Naive thymus-derived CD8-positive, alpha-beta T cell (primary cell): ENCODE measurements around the gene DIP2C. TPM values are rescaled to one million over a fixed set of nuclear protein-coding genes. Genes with fewer than 3 reads are reported as not detected.
"Not testable (repeated sequence)": the region's sequence is repeated elsewhere in the genome, so short reads cannot be mapped to it uniquely, and the experiment has no call there.

Experiments used
- ATAC-seq, 2 donors: fragments of 150-1000 bp; cut with Tn5 transposase in 1 of 2; sonication (Bioruptor Pico), chemical (Tn5 transposase) in 1 of 2; 1 replicate in 1 of 2; 2 replicates in 1 of 2; pipeline ENCODE4 v1.10.0; 2021; ENCODE audit warnings: mild to moderate bottlenecking in 2 of 2, moderate library complexity in 2 of 2
- POLR2A ChIA-PET: fragments of 350-600 bp; sonication (Branson Sonifier 250); formaldehyde crosslinking; loops from one replicate; lab custom pipeline; 2021; ENCODE audit warnings: antibody characterized with exemption; lab: Charles Lee
- DNase-seq, 10 donors: peaks; one replicate each; pipeline versions ENCODE4 v3.0.0 to v3.0.0-alpha.2; 2020 to 2022
- H3K27ac Mint-ChIP-seq, 10 donors: one replicate each; pipeline ENCODE4 v1.8.0; 2020 to 2022; ENCODE audit warnings: mild to moderate bottlenecking in 10 of 10, mixed read lengths in 10 of 10, moderate library complexity in 4 of 10, inconsistent platforms in 1 of 10
- H3K27me3 Mint-ChIP-seq, 5 donors: one replicate each; pipeline ENCODE4 v1.8.0; 2021 to 2022; ENCODE audit warnings: mixed read lengths in 5 of 5
- H3K36me3 Mint-ChIP-seq, 3 donors: one replicate each; pipeline ENCODE4 v1.8.0; 2020 to 2022; ENCODE audit warnings: mixed read lengths in 3 of 3, mild to moderate bottlenecking in 2 of 3, inconsistent platforms in 1 of 3
- H3K4me1 Mint-ChIP-seq, 4 donors: one replicate each; pipeline ENCODE4 v1.8.0; 2021 to 2022; ENCODE audit warnings: mixed read lengths in 4 of 4
- H3K4me3 Mint-ChIP-seq, 10 donors: one replicate each; pipeline ENCODE4 v1.8.0; 2020 to 2022; ENCODE audit warnings: mild to moderate bottlenecking in 10 of 10, mixed read lengths in 10 of 10, moderate library complexity in 6 of 10, inconsistent platforms in 1 of 10
- H3K9me3 Mint-ChIP-seq, 9 donors: one replicate each; pipeline ENCODE4 v1.8.0; 2020 to 2022; ENCODE audit warnings: mixed read lengths in 9 of 9, mild to moderate bottlenecking in 3 of 9, inconsistent platforms in 1 of 9, moderate library complexity in 1 of 9
- polyA plus RNA-seq, 3 donors: library from polyadenylated mRNA; unstranded; fragments of 300-500 nt; fragmentation: Illumina TruSeq; gene quantifications; one replicate each; pipeline ENCODE4 v1.2.3, GENCODE V29; 2021
- total RNA-seq, 8 experiments: library from RNA in 2 of 8; stranded (reverse) in 2 of 8; gene quantifications; one replicate each; pipeline ENCODE4 v1.2.3 and lab custom pipeline; 2021 to 2026

The DIP2C gene
- total and polyA plus RNA-seq, 5 experiments from 2014 or later = 0.32 to 3.9 (median 1.2) TPM

DNA sequence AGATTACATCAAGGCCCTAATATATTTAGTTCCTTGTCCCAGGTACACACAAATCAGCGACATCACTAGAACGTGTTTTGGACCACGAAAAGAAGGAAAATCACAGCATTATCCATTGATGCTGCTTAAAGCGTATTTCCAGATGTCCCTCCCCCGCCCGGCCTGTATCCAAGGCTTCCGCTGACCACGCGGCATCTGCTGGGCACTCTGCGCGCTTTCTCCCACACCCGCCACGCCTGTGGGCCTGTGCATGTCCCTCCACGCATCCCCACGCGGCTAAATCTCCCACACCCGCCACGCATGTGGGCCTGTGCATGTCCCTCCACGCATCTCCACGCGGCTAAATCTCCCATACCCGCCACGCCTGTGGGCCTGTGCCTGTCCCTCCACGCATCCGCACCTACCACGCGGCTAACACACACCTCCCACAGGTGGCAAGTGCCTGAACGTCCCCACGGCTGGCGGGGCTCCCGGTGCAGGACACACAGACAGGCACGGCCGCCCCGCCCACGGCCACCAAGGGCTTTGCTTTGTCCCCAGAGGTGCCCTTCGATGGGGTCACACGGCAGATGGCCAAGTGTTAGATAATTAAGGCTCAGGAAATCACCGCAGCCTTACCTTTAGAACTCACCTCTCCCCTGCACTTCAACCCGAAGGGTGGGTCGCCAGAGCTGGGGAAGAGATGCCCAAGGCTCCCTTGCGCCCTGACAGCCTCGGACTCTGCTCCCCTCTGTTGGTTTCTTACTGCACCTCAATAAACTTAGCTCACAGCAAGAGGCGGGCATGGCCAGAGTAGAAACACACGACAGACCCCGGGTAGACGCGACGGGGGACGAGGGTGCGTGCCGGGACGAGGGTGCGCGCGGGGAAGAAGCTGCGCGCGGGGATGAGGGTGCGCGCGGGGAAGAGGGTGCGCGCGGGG lies 49.5 kb downstream of the DIP2C start:
- DNase-seq = no peak
- Mint-ChIP-seq H3K27ac (no peak overlapping the region), H3K27me3 (peaks cover 5 to 32% (median 18%) of the 10 kb centered on the region in 5 donors)

DNA sequence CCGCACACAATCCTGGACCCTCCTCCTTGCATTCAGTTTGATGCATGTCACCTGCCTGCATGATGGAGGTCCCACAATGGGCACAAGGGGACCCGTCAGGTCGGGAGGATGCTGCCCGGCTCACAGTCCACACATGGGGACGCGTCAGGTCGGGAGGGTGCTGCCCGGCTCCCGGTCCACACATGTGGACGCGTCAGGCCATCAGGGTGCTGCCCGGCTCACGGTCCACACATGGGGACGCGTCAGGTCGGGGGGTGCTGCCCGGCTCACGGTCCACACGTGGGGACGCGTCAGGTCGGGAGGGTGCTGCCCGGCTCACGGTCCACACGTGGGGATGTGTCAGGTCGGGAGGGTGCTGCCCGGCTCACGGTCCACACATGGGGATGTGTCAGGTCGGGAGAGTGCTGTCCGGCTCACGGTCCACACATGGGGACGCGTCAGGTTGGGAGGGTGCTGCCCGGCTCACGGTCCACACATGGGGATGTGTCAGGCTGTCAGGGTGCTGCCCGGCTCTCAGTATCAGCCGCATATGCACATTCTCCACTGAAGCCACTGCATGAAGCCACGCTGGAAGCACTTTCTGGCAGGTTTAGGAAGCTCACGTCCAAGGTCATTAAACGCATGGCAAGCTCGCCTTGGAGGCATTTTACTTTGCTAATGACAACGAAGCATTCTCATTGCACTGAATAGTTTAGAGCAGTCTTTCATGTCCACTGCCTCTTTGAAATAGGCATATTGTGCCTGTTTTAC lies 50.3 kb downstream of the DIP2C start:
- H3K36me3 Mint-ChIP-seq = no peaks in the 10 kb centered on the region
- H3K4me1 Mint-ChIP-seq = peaks cover 0 to 2% (median 0%) of the 10 kb centered on the region in 4 donors
- H3K9me3 Mint-ChIP-seq = no peaks in the 10 kb centered on the region
- no peak overlapping the region for H3K4me3 Mint-ChIP-seq
- H3K27ac Mint-ChIP-seq = no peak overlapping the region
- ATAC-seq (no peak), DNase-seq (no peak)
- POLR2A ChIA-PET = no interaction called here
- peaks cover 8 to 40% (median 23%) of the 10 kb centered on the region in 5 donors for H3K27me3 Mint-ChIP-seq

More for the DNA sequence above, 49.5 kb downstream of the DIP2C start:
- peaks cover 0 to 2% (median 0%) of the 10 kb centered on the region in 4 donors for H3K4me1 Mint-ChIP-seq
- POLR2A ChIA-PET = no interaction called here
- H3K36me3 Mint-ChIP-seq = no peaks in the 10 kb centered on the region
- H3K9me3 Mint-ChIP-seq = peaks cover 0 to 4% (median 0%) of the 10 kb centered on the region in 9 donors
- no peak overlapping the region for H3K4me3 Mint-ChIP-seq
- no peak for ATAC-seq

DNA sequence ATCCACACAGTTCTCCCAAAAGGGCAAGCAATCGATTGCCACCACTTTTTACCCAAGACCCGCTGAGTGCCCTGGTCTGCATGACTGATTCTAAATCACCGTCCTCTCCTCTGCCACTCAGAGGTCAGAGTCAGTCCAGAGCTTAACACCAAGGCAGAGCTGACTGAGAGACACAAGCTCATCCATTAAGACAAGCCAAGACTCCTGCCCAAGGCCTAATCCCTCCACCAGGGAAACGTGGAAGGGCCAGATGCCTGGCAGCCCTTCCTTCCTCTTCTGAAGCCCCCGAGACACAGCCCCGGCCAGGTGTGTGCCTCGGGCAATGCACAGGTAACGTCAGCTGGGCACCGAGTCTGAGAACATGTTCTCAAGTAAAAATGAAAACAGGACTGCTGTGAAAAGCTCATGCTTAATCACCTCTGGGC lies 51.7 kb downstream of the DIP2C start:
- POLR2A ChIA-PET = no interaction called here

DNA sequence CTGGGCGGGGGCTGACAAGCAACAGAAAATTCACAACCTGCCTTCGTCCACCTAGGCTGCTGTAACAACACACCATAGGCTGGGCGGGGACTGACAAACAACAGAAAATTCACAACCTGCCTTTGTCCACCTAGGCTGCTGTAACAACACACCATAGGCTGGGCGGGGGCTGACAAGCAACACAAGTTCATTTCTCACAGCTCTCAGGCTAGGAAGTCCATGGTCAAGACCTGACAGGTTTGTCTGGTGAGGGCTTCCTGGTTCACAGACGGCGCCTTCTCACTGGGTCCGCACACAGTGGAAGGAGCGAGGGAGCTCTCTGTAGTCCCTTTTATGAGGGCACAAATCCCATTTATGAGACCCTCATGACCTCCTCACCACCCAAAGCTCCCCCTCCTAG lies 52.2 kb downstream of the DIP2C start:
- DNase-seq (no peak), ATAC-seq (no peak)
- Mint-ChIP-seq H3K9me3 (no peaks in the 10 kb centered on the region), H3K4me1 (peaks cover 0 to 2% (median 0%) of the 10 kb centered on the region in 4 donors), H3K27me3 (peaks cover 8 to 36% (median 19%) of the 10 kb centered on the region in 5 donors), H3K4me3 (no peak overlapping the region), H3K36me3 (no peaks in the 10 kb centered on the region), H3K27ac (no peak overlapping the region)
- POLR2A ChIA-PET = no interaction called here

More for the DNA sequence above, 51.7 kb downstream of the DIP2C start:
- Mint-ChIP-seq H3K27ac (no peak overlapping the region), H3K4me3 (no peak overlapping the region), H3K27me3 (peaks cover 8 to 39% (median 23%) of the 10 kb centered on the region in 5 donors), H3K36me3 (no peaks in the 10 kb centered on the region), H3K4me1 (peaks cover 0 to 2% (median 0%) of the 10 kb centered on the region in 4 donors), H3K9me3 (no peaks in the 10 kb centered on the region)
- ATAC-seq (no peak), DNase-seq (no peak)

DNA sequence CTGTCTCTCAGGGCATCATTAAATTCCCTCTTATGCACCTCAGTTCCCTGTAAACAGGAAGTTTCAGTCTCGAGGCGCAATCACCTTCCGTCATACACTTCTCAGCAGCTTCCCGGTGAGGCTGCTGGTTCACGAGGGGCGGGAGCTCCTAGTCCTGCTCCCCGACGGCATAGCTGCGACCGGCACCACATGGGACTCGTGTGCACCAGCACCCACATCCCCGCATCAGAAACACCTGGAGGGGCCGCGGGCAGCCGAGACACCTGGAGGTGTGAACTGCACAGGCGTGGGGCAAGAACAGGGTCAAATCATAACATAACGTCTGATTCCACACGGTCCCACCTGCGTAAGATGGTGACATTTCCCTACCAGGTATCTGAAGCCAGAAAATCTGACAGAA lies 52.7 kb downstream of the DIP2C start:
- POLR2A ChIA-PET = no interaction called here
- DNase-seq (no peak), ATAC-seq (no peak)
- H3K4me1 Mint-ChIP-seq = peaks cover 0 to 2% (median 0%) of the 10 kb centered on the region in 4 donors
- H3K9me3 Mint-ChIP-seq = no peaks in the 10 kb centered on the region
- H3K27ac Mint-ChIP-seq = no peak overlapping the region
- peaks cover 8 to 36% (median 19%) of the 10 kb centered on the region in 5 donors for H3K27me3 Mint-ChIP-seq
- H3K4me3 Mint-ChIP-seq = no peak overlapping the region
- H3K36me3 Mint-ChIP-seq = peaks cover 0 to 2% (median 0%) of the 10 kb centered on the region in 3 donors

DNA sequence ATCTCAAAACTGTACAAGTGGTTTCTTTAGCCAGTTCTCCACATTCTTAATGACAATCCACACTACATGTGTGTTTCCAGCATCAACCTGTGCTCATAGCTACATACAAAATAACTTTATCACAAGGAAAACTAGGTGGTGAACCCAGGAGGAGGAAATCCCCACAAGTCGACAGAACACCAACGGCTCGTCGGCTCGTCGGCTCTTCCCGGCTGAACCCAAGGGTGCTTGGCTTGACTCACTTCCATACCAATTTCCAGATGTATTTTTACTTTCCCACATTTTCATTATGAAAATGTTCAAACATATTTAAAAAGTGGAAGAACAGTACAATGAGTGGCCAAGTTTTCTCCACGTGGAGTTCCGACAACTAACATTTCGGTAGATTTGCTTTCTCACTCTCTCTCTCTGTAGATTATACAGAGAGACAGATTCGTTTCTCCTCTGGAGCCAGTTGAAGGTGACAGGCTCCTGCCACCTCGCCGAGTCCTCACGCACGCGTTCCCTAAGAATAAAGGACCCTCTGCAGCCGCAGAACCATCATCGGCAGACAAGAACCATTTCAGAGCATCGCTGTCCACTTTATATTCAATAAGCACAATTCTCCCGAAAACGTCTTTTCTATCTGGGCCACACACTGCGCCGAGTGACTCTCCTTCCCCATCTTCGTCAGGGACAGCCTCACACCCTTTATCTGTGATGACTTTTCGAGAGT lies 53.3 kb downstream of the DIP2C start:
- no peak overlapping the region for H3K4me3 Mint-ChIP-seq
- no peak for ATAC-seq
- peaks cover 0 to 2% (median 0%) of the 10 kb centered on the region in 4 donors for H3K4me1 Mint-ChIP-seq
- no peak overlapping the region for H3K27ac Mint-ChIP-seq
- POLR2A ChIA-PET = no interaction called here
- H3K27me3 Mint-ChIP-seq = peaks cover 8 to 36% (median 19%) of the 10 kb centered on the region in 5 donors
- no peak for DNase-seq
- no peaks in the 10 kb centered on the region for H3K9me3 Mint-ChIP-seq
- H3K36me3 Mint-ChIP-seq = peaks cover 0 to 4% (median 0%) of the 10 kb centered on the region in 3 donors

DNA sequence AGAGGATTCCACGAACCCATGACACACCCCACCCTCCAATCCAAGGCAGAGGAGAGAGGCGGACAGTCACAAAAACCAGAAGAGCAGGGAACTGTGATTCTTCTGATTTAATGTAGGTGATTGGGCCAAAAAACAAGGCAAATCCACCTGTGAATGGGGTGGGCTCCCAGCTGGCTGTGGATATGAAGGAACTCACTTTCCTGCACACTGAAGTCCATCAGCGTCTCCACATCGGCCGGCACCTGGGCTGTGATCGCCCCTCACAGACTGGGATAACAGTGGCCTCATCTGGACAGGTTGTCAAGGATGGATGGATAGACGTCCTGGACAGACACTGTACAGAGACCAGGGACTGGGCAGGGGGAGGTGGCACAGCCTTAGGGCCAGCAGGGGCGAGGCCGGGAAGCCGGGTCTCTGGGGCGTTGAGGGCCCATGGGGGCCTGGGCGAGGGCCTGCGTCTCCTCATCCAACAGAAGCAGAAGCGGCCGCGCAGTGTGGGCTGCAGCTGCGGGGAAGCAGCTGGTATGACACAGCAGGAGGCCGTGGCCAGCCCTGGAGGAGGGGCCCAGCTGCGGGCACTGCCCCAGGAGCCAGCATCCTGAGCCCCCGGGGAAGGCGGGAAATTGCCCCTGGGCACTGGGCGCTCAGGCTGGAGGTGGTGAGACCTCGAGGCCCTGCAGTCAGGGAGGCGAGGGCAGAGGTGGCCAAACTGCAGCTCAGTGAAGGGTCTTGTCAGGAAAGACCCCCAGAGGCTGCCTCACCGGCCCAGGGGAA lies 54.2 kb downstream of the DIP2C start:
- H3K27ac Mint-ChIP-seq = peak overlapping the region in 1 of 10 donors; percentile 29
- H3K36me3 Mint-ChIP-seq = peaks cover 0 to 4% (median 0%) of the 10 kb centered on the region in 3 donors
- peaks cover 0 to 2% (median 0%) of the 10 kb centered on the region in 4 donors for H3K4me1 Mint-ChIP-seq
- H3K4me3 Mint-ChIP-seq = no peak overlapping the region
- no peaks in the 10 kb centered on the region for H3K9me3 Mint-ChIP-seq
- POLR2A ChIA-PET = no interaction called here
- DNase-seq = no peak
- no peak for ATAC-seq
- peaks cover 8 to 36% (median 19%) of the 10 kb centered on the region in 5 donors for H3K27me3 Mint-ChIP-seq

DNA sequence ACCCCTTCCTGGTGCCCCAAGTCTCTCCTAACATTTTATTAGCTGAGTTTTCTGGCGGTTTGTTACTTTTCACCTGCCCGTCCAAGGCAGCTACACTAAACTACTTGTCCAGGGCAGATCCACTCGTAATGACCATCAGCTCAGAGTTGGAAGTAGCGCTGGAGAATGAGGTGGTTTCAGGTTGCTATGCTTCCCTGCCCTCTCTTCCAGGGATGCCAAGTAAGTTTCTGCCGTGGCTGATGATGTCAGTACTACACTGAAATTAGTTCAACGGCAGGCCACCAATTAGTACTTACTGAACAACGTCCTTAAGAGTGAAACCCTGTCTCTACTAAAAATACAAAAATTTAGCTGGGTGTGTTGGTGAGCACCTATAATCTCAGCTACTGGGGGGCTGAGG lies 55.2 kb downstream of the DIP2C start:
- Mint-ChIP-seq H3K27ac (peak overlapping the region in 1 of 10 donors; percentile 29), H3K36me3 (peaks cover 0 to 4% (median 0%) of the 10 kb centered on the region in 3 donors)
- no peak for ATAC-seq

DNA sequence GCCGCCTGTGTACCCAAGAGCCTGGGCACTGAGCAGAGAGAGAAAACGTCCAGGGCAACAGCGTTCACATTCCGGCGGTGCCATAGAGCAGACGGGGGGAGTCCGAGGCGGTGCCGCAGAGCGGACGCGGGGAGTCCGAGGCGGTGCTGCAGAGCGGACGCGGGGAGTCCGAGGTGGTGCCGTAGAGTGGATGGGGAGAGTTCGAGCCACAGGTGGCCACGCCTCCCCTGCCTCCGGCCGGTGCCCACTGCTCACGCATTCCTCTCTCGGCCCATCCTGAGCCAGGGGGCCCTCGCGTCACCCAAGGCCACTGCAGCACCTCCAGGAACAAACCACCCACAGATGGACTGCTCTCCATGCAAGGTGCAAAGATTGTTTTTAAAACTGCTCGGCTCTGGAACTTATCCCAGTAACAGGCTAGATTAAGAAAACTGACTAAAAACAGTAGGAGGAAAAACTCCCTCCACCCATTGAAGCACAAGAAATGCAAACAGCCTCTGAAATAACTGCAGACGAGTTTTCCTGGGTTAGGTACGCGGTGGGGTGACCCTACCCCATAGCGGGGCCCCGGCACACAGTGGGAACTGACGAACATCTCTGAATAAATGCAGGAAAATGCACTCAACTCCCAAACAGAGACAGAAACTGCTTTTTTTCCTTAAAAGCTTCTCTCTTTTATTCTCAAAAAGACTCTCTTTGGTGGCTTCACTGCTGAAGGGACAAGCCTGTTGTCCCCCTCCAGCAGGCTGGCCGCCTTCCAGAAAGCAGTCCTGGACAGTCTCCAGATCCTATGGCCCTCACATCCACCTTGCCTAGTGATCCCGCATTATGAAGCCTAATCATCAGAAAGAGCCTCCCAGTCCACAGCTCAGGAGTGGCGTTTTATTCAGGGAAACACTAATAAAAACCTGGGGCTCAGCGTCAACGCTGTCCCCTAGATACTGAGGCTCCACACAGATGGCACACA lies 55.9 kb downstream of the DIP2C start:
- H3K9me3 Mint-ChIP-seq = no peaks in the 10 kb centered on the region
- H3K36me3 Mint-ChIP-seq = peaks cover 0 to 4% (median 0%) of the 10 kb centered on the region in 3 donors
- ATAC-seq (no peak), DNase-seq (no peak)
- POLR2A ChIA-PET = no interaction called here
- H3K4me1 Mint-ChIP-seq = peaks cover 0 to 12% (median 5%) of the 10 kb centered on the region in 4 donors
- no peak overlapping the region for H3K27ac Mint-ChIP-seq
- peaks cover 11 to 44% (median 28%) of the 10 kb centered on the region in 5 donors for H3K27me3 Mint-ChIP-seq
- H3K4me3 Mint-ChIP-seq = no peak overlapping the region

More for the DNA sequence above, 55.2 kb downstream of the DIP2C start:
- DNase-seq = no peak
- Mint-ChIP-seq H3K4me3 (no peak overlapping the region), H3K27me3 (peaks cover 11 to 39% (median 22%) of the 10 kb centered on the region in 5 donors), H3K4me1 (peaks cover 0 to 6% (median 3%) of the 10 kb centered on the region in 4 donors), H3K9me3 (no peaks in the 10 kb centered on the region)
- POLR2A ChIA-PET = no interaction called here

DNA sequence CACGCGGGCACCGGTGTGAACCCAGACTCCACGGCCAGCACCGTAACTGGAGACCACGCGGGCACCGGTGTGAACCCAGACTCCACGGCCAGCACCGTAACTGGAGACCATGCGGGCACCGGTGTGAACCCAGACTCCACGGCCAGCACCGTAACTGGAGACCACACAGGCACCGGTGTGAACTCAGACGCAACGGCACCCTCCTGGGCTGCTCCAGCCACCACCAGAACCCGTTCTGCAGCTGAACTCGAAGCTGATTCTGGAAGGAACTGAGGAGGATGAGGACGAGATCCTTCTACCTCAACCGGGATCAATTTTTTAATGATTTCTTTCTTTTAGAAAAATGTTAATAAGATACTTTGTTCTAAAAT lies 56.7 kb downstream of the DIP2C start:
- H3K27ac Mint-ChIP-seq, DNase-seq, POLR2A ChIA-PET, H3K4me3 Mint-ChIP-seq, H3K9me3 Mint-ChIP-seq, ATAC-seq, H3K36me3 Mint-ChIP-seq: not testable (repeated sequence)
- Mint-ChIP-seq H3K4me1 (peaks cover 0 to 12% (median 5%) of the 10 kb centered on the region in 4 donors), H3K27me3 (peaks cover 11 to 47% (median 30%) of the 10 kb centered on the region in 5 donors)
